Left ventricle myocardium inferior (tissue), 1 donor: ENCODE measurements around the gene MRPS27. TPM values are rescaled to one million over a fixed set of nuclear protein-coding genes. Genes with fewer than 3 reads are reported as not detected.

Experiments used
- DNase-seq: peaks from one replicate; pipeline ENCODE4 v3.0.0-alpha.2; 2020
- H3K27ac ChIP-seq: fragments of 200-600 bp; replicated peaks from 2 replicates; pipeline ENCODE4 v1.8.0; 2021
- H3K27me3 ChIP-seq: fragments of 200-600 bp; 2 replicates; pipeline ENCODE4 v1.8.0; 2021; ENCODE audit warnings: low read depth
- H3K36me3 ChIP-seq: fragments of 200-600 bp; 2 replicates; pipeline ENCODE4 v1.8.0; 2021
- H3K4me1 ChIP-seq: fragments of 200-600 bp; 2 replicates; pipeline ENCODE4 v1.8.0; 2021
- H3K4me3 ChIP-seq: fragments of 200-600 bp; 2 replicates; pipeline ENCODE4 v1.8.0; 2021; ENCODE audit warnings: mild to moderate bottlenecking, moderate library complexity
- H3K9me3 ChIP-seq: fragments of 200-600 bp; replicated peaks from 2 replicates; pipeline ENCODE4 v1.8.0; 2021
- CTCF ChIP-seq: fragments of 200-600 bp; IDR thresholded peaks from 2 replicates; pipeline ENCODE4 v1.8.0; 2021; ENCODE audit warnings: antibody characterized with exemption, mild to moderate bottlenecking, borderline replicate concordance
- intact Hi-C: fragments of 100-400 bp; cut with micrococcal nuclease; formaldehyde crosslinking; loops from one replicate; pipeline ENCODE4 v1.11.0; 2022
- total RNA-seq: library from RNA; stranded (reverse); fragmentation: NEBNext Ultra II Directional; extraction: Animal tissue kit (Norgen Biotek cat#: 25700); gene quantifications from one replicate; pipeline ENCODE4 v1.2.1, GENCODE V29; 2021
- donor health status: DM: no; HTN: yes; CAD: no; lungs with severe emphysema.

The MRPS27 gene
- total RNA-seq, 1 donor from 2014 or later = 72.0 TPM

GRCh38 chr5:72364951-72365350, 44.9 kb upstream of the MRPS27 start:
- TF ChIP-seq CTCF = no peak
- H3K4me1 ChIP-seq = peaks cover 18% of the 10 kb centered on the region
- intact Hi-C loops = loop anchor here (2.0 kb wide), 1 partner anchor 156 kb away; no protein-coding TSS in a partner anchor
- no peaks in the 10 kb centered on the region for H3K27me3 ChIP-seq
- H3K4me3 ChIP-seq = no peak overlapping the region
- H3K9me3 ChIP-seq = no peaks in the 10 kb centered on the region
- no peak for DNase-seq
- no peak overlapping the region for H3K27ac ChIP-seq
- peaks cover 28% of the 10 kb centered on the region for H3K36me3 ChIP-seq

- H3K36me3 ChIP-seq = peaks cover 34% of the 10 kb centered on the region
- intact Hi-C loops = loop anchor here (2.0 kb wide), 1 partner anchor 157 kb away; no protein-coding TSS in a partner anchor
- H3K27me3 ChIP-seq = no peaks in the 10 kb centered on the region
- H3K27ac ChIP-seq = no peak overlapping the region
- no peak for TF ChIP-seq CTCF
- H3K4me3 ChIP-seq = no peak overlapping the region
- no peak for DNase-seq
- H3K4me1 ChIP-seq = peaks cover 12% of the 10 kb centered on the region
- no peaks in the 10 kb centered on the region for H3K9me3 ChIP-seq
Observed at GRCh38 chr5:72364171-72364570, 44.1 kb upstream of the MRPS27 start.

GRCh38 chr5:72363166-72363802, 43.2 kb upstream of the MRPS27 start:
- intact Hi-C loops = no loop called here
- H3K4me1 ChIP-seq = peaks cover 12% of the 10 kb centered on the region
- peaks cover 43% of the 10 kb centered on the region for H3K36me3 ChIP-seq
- H3K4me3 ChIP-seq = no peak overlapping the region
- H3K9me3 ChIP-seq = no peaks in the 10 kb centered on the region
- DNase-seq = no peak
- H3K27ac ChIP-seq = no peak overlapping the region
- no peaks in the 10 kb centered on the region for H3K27me3 ChIP-seq
- TF ChIP-seq CTCF = no peak

- Histone ChIP-seq H3K4me3 (no peak overlapping the region), H3K36me3 (peaks cover 47% of the 10 kb centered on the region), H3K27me3 (no peaks in the 10 kb centered on the region), H3K9me3 (no peaks in the 10 kb centered on the region), H3K27ac (no peak overlapping the region), H3K4me1 (no peaks in the 10 kb centered on the region)
- intact Hi-C loops = no loop called here
- DNase-seq = no peak
- no peak for TF ChIP-seq CTCF
Observed at GRCh38 chr5:72359886-72360285, 39.8 kb upstream of the MRPS27 start.

- intact Hi-C loops = no loop called here
- no peak for TF ChIP-seq CTCF
- Histone ChIP-seq H3K36me3 (peaks cover 47% of the 10 kb centered on the region), H3K9me3 (no peaks in the 10 kb centered on the region), H3K4me3 (no peak overlapping the region), H3K27me3 (no peaks in the 10 kb centered on the region), H3K4me1 (no peaks in the 10 kb centered on the region), H3K27ac (no peak overlapping the region)
- DNase-seq = no peak
Observed at GRCh38 chr5:72358925-72359324, 38.9 kb upstream of the MRPS27 start.
